Measurements from ENCODE around the gene HDAC4. TPM values are rescaled to one million over a fixed set of nuclear protein-coding genes. Genes with fewer than 3 reads are reported as not detected.

HDAC4 gene
- total and polyA plus RNA-seq, 10 of the 15 experiments (the other 5 are each of a cell fraction or from before 2014, with no cell fraction given): 0.22 to 15.7 (median 4.8) TPM

DNA sequence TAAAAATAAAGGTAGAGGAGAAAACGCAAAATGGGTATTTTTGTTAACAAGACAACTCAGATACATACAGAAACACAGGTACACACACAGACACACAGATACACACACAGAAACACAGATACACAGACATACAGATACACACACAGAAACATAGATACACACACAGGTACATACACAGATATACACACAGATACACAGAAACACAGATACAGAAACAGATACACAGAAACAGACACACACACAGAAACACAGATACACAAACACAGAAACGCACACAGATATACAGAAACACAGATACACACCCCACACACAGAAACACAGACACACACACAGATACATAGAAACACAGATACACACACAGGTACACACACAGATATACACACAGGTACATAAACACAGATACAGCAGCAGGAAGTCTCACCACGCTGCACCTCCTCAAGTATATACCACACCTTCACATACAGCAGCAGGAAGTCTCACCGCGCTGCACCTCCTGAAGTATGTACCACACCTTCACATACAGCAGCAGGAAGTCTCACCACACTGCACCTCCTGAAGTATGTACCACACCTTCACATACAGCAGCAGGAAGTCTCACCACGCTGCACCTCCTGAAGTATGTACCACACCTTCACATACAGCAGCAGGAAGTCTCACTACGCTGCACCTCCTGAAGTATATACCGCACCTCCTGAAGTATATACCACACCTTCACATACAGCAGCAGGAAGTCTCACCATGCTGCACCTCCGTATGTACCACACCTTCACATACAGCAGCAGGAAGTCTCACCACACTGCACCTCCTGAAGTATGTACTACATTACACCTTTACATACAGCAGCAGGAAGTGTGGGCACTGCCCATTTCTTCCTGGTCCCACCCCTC, 250.5 kb downstream of the HDAC4 start:
- H3K9ac ChIP-seq (ENCODE audit: control insufficient read depth, insufficient read depth, low read length): no peak overlapping the region
- CTCF ChIA-PET: no interaction called here
- DNase-seq (ENCODE audit: low read depth, low spot score) (no peak), ATAC-seq (no peak), FAIRE-seq (no peak)
- RAD21 ChIA-PET (ENCODE audit: unreplicated experiment): no interaction called here
- no peaks in the 10 kb centered on the region for H3K27me3 ChIP-seq (replicated peaks in 1 of 2; ENCODE audit: control insufficient read depth in 2 of 2, insufficient read depth in 2 of 2, low read length in 1 of 2)
- SMC1A ChIA-PET (ENCODE audit: uncharacterized antibody, unreplicated experiment): no interaction called here
- no peak overlapping the region for H3K27ac ChIP-seq (ENCODE audit: control insufficient read depth, insufficient read depth)
- intact Hi-C loops (cut with micrococcal nuclease; ENCODE audit: unreplicated experiment): no loop called here
- H4K20me1 ChIP-seq (ENCODE audit: control insufficient read depth, insufficient read depth): no peaks in the 10 kb centered on the region
- no peaks in the 10 kb centered on the region for H3K79me2 ChIP-seq (ENCODE audit: control insufficient read depth, insufficient read depth, low read length)
- in situ Hi-C loops (cut with MboI): no loop called here
- BruUV-seq (replicated peaks): no TSS peak
- H3K4me2 ChIP-seq (ENCODE audit: control insufficient read depth, insufficient read depth): no peak overlapping the region
- TF ChIP-seq NR2C1 (IDR thresholded peaks at IDR 0.05): no peak
- TF ChIP-seq MAX (IDR thresholded peaks at IDR 0.05; ENCODE audit: low read depth, low read length): no peak
- TF ChIP-seq IRF4 (IDR thresholded peaks at IDR 0.05; ENCODE audit: low read depth, low read length): no peak
- TF ChIP-seq NFIC (IDR thresholded peaks at IDR 0.05; ENCODE audit: low read depth, low read length): no peak
- TF ChIP-seq, protein P1, sequence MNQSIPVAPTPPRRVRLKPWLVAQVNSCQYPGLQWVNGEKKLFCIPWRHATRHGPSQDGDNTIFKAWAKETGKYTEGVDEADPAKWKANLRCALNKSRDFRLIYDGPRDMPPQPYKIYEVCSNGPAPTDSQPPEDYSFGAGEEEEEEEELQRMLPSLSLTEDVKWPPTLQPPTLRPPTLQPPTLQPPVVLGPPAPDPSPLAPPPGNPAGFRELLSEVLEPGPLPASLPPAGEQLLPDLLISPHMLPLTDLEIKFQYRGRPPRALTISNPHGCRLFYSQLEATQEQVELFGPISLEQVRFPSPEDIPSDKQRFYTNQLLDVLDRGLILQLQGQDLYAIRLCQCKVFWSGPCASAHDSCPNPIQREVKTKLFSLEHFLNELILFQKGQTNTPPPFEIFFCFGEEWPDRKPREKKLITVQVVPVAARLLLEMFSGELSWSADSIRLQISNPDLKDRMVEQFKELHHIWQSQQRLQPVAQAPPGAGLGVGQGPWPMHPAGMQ (IDR thresholded peaks at IDR 0.05; ENCODE audit: borderline replicate concordance): no peak
- no peak for TF ChIP-seq TCF12 (IDR thresholded peaks at IDR 0.05; ENCODE audit: low read depth, low read length)
- TF ChIP-seq ATF7 (IDR thresholded peaks at IDR 0.05; ENCODE audit: low read depth): no peak
- H3K36me3 ChIP-seq (ENCODE audit: control insufficient read depth in 2 of 2, insufficient read depth in 2 of 2, low read length in 1 of 2): no peaks in the 10 kb centered on the region
- no peak overlapping the region for H2AFZ ChIP-seq (ENCODE audit: control insufficient read depth, low read depth, low read length)
- H3K4me3 ChIP-seq: no peak overlapping the region
- H3K4me1 ChIP-seq (ENCODE audit: control insufficient read depth, insufficient read depth, low read length): peaks cover 10% of the 10 kb centered on the region
- POLR2A ChIA-PET: no interaction called here
- H3K9me3 ChIP-seq (replicated peaks; ENCODE audit: control insufficient read depth, insufficient read depth, low read length): no peaks in the 10 kb centered on the region
- 29% methylated on average over 9 of the region's 9 CpGs for WGBS (ENCODE audit: insufficient coverage, insufficient replicate concordance, low lambda C conversion rate, missing lambda C conversion rate)

All from GM12878 (cell line).